Thyroid gland (tissue), 4 donors: ENCODE data around the gene KLRC2. TPM values are rescaled to one million over a fixed set of nuclear protein-coding genes. Genes with fewer than 3 reads are reported as not detected.
"Not testable (repeated sequence)": the region's sequence is repeated elsewhere in the genome, so short reads cannot be mapped to it uniquely, and the experiment has no call there.

ENCODE experiments used
- DNase-seq, 2 donors: peaks; one replicate each; pipeline ENCODE4 v3.0.0-alpha.2; 2019
- H3K27ac ChIP-seq, 3 donors: fragments of 200-600 bp; sonication (generic); 1 replicate in 2 of 3; 2 replicates in 1 of 3; pipeline ENCODE4 v1.5.1; 2016 to 2019; ENCODE audit warnings: mild to moderate bottlenecking in 1 of 3, moderate library complexity in 1 of 3
- H3K27me3 ChIP-seq: fragments of 200-600 bp; sonication (generic); one replicate; pipeline ENCODE4 v1.5.1; 2019
- H3K36me3 ChIP-seq, 2 donors: fragments of 200-600 bp; sonication (generic); one replicate each; pipeline ENCODE4 v1.5.1; 2016 to 2019
- H3K4me1 ChIP-seq, 2 donors: fragments of 200-600 bp; sonication (generic); one replicate each; pipeline ENCODE4 v1.5.1; 2017 to 2019
- H3K4me3 ChIP-seq, 3 donors: fragments of 200-600 bp; sonication (generic); replicated peaks in 1 of 3; 1 replicate in 2 of 3; 2 replicates in 1 of 3; pipeline ENCODE4 v1.5.1; 2016; ENCODE audit warnings: mild to moderate bottlenecking in 1 of 3
- H3K9me3 ChIP-seq: fragments of 200-600 bp; sonication (generic); one replicate; pipeline ENCODE4 v1.5.1; 2017
- CTCF ChIP-seq, 6 experiments: fragments of 200-600 bp in 3 of 6; fragments of 450-650 bp in 3 of 6; sonication (generic) in 3 of 6; IDR thresholded peaks; one replicate each; pipeline ENCODE4 v1.5.1; 2016 to 2019; ENCODE audit warnings: antibody characterized with exemption in 6 of 6, mild to moderate bottlenecking in 2 of 6, inconsistent platforms in 1 of 6, moderate library complexity in 1 of 6
- POLR2A ChIP-seq, 2 donors: fragments of 450-650 bp; IDR thresholded peaks; one replicate each; pipeline ENCODE4 v1.6.1; 2017; ENCODE audit warnings: antibody characterized with exemption in 2 of 2, mild to moderate bottlenecking in 2 of 2, moderate library complexity in 1 of 2
- WGBS, 2 donors: methylation state at CpG; one replicate each; pipeline ENCODE4 v1.1.5; 2017; 5-methylcytosine and 5-hydroxymethylcytosine counted together
- intact Hi-C: fragments of 100-400 bp; cut with DNase I; formaldehyde crosslinking; loops from one replicate; pipeline ENCODE4 v1.15.1; 2023
- total RNA-seq, 4 donors: library from RNA; depleted of rRNA; stranded (reverse); fragments of >200 nt; gene quantifications; one replicate each; pipeline ENCODE4 v1.2.3, GENCODE V29; 2016

KLRC2 gene
- total RNA-seq, 4 donors from 2014 or later, result 0.33 to 0.98 (median 0.54) TPM; not detected in 1

GRCh38 chr12:10405294-10405693 lies 30.5 kb downstream of the KLRC2 start:
- no peaks in the 10 kb centered on the region for H3K27me3 ChIP-seq
- H3K4me3 ChIP-seq, result no peak overlapping the region
- no peaks in the 10 kb centered on the region for H3K36me3 ChIP-seq
- no peaks in the 10 kb centered on the region for H3K4me1 ChIP-seq
- H3K9me3 ChIP-seq, result no peaks in the 10 kb centered on the region
- intact Hi-C loops, result no loop called here
- H3K27ac ChIP-seq, result no peak overlapping the region
- TF ChIP-seq CTCF (IDR thresholded peaks at IDR 0.05) (no peak), POLR2A (IDR thresholded peaks at IDR 0.05) (no peak)
- whole genome bisulfite sequencing, 2 donors, result 92 to 93% methylated on average over 5 of the region's 5 CpGs
- DNase-seq, result no peak

- H3K9me3 ChIP-seq, result no peaks in the 10 kb centered on the region
- intact Hi-C loops, result no loop called here
- H3K36me3 ChIP-seq, result no peaks in the 10 kb centered on the region
- H3K4me3 ChIP-seq, result no peak overlapping the region
- H3K4me1 ChIP-seq, result no peaks in the 10 kb centered on the region
- no peak for DNase-seq
- TF ChIP-seq POLR2A (IDR thresholded peaks at IDR 0.05) (no peak), CTCF (IDR thresholded peaks at IDR 0.05) (no peak)
- no peak overlapping the region for H3K27ac ChIP-seq
- no peaks in the 10 kb centered on the region for H3K27me3 ChIP-seq
Measured at GRCh38 chr12:10404798-10405197, 31.0 kb downstream of the KLRC2 start.

- intact Hi-C loops, result no loop called here
- H3K36me3 ChIP-seq, result no peaks in the 10 kb centered on the region
- TF ChIP-seq POLR2A (IDR thresholded peaks at IDR 0.05), result no peak
- TF ChIP-seq CTCF (IDR thresholded peaks at IDR 0.05), result no peak
- no peaks in the 10 kb centered on the region for H3K4me1 ChIP-seq
- H3K27ac ChIP-seq, result no peak overlapping the region
- H3K4me3 ChIP-seq, result no peak overlapping the region
- no peaks in the 10 kb centered on the region for H3K27me3 ChIP-seq
- H3K9me3 ChIP-seq, result no peaks in the 10 kb centered on the region
- DNase-seq, result no peak
Measured at GRCh38 chr12:10400829-10401228, 35.0 kb downstream of the KLRC2 start.

GRCh38 chr12:10398168-10398567 lies 37.6 kb downstream of the KLRC2 start:
- Histone ChIP-seq H3K36me3 (no peaks in the 10 kb centered on the region), H3K9me3 (no peaks in the 10 kb centered on the region), H3K4me1 (no peaks in the 10 kb centered on the region), H3K27ac (no peak overlapping the region), H3K4me3 (no peak overlapping the region), H3K27me3 (no peaks in the 10 kb centered on the region)
- WGBS, 2 donors, result 78 to 79% methylated on average over 2 of the region's 2 CpGs
- no peak for TF ChIP-seq POLR2A (IDR thresholded peaks at IDR 0.05)
- TF ChIP-seq CTCF (IDR thresholded peaks at IDR 0.05), result no peak
- DNase-seq, result no peak
- intact Hi-C loops, result no loop called here

GRCh38 chr12:10397296-10397695 lies 38.5 kb downstream of the KLRC2 start:
- H3K9me3 ChIP-seq, result no peaks in the 10 kb centered on the region
- intact Hi-C loops, result no loop called here
- H3K27me3 ChIP-seq, result no peaks in the 10 kb centered on the region
- 48 to 57% methylated on average over 2 of the region's 2 CpGs for WGBS, 2 donors
- H3K4me1 ChIP-seq, result no peaks in the 10 kb centered on the region
- no peaks in the 10 kb centered on the region for H3K36me3 ChIP-seq
- no peak overlapping the region for H3K4me3 ChIP-seq
- no peak overlapping the region for H3K27ac ChIP-seq
- TF ChIP-seq POLR2A (IDR thresholded peaks at IDR 0.05) (no peak), CTCF (IDR thresholded peaks at IDR 0.05) (no peak)
- no peak for DNase-seq

GRCh38 chr12:10396176-10396575 lies 39.6 kb downstream of the KLRC2 start:
- 86% methylated on average over 15 of the region's 15 CpGs for WGBS, 2 donors
- DNase-seq, H3K4me3 ChIP-seq, H3K27me3 ChIP-seq, intact Hi-C loops, H3K27ac ChIP-seq, H3K36me3 ChIP-seq, H3K4me1 ChIP-seq, H3K9me3 ChIP-seq: not testable (repeated sequence)
